ENCODE data around the gene C13orf42. TPM values are rescaled to one million over a fixed set of nuclear protein-coding genes. Genes with fewer than 3 reads are reported as not detected.
"Not testable (repeated sequence)": the region's sequence is repeated elsewhere in the genome, so short reads cannot be mapped to it uniquely, and the experiment has no call there.

Gene C13orf42
- total RNA-seq, 1 donor from 2014 or later = not detected

DNA sequence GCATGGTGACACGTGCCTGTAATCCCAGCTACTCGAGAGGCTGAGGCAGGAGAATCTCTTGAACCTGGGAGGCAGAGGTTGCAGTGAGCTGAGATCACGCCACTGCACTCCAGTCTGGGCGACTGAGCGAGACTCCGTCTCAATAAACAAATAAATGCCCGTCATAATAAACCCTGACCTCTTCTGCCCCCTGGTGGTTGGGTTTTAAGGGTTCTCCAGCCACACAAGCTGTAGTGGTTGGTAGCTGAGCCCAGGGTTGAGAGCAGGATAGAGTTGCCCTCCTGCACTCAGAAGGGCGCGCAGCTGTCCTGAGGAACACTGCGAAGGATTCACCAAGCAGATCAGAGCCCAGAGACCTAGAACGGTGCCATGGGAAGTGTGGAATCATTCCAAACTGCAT lies 9.8 kb upstream of the C13orf42 start:
- DNase-seq (ENCODE audit: low spot score) = not testable (repeated sequence)

DNA sequence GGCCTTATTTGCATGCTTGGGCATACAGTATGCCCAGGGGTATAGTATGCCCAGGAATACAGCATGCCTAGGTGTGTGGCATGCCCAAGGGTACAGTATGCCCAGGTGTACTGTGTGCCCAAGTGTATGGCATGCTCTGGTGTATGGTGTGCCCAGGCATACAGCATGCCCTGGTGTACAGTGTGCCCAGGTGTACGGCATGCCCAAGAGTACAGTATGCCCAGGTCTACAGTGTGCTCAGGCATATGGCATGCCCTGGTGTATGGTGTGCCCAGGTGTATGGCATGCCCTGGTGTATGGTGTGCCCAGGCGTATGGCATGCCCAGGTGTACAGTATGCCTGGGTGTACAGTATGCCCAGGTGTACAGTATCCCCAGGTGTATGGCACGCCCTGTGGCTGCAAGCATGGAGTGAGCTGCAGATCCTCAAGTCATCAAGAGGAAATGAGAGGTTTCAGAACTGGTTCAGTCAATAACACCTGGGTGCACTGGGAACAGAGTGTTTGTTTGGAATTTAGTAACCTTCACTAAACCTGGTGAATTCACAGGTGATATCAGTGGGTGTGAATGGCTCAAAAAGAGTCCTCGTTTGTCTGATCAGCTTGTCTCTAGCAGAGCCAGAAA lies 7.8 kb upstream of the C13orf42 start:
- no peak for DNase-seq (ENCODE audit: low spot score)

DNA sequence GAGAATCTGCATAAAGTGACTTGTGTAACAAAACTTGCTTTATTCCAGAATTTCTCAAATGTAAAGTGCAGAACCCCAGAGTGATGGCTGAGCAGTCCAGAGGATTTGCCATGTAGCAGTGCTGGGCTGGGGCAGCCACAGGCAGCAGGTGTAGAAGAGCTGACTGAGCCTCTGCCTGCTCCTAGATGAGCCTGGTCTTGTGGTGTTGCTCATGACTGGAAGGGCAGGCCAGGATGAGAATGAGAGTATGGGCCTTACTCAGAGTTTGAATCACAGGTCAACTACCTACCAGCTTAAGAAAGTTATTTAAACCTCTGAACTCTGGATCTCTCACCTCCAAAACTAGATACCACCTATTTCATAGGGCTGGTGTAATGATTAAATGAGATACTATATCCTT lies 2.9 kb upstream of the C13orf42 start:
- DNase-seq (ENCODE audit: low spot score) = no peak

DNA sequence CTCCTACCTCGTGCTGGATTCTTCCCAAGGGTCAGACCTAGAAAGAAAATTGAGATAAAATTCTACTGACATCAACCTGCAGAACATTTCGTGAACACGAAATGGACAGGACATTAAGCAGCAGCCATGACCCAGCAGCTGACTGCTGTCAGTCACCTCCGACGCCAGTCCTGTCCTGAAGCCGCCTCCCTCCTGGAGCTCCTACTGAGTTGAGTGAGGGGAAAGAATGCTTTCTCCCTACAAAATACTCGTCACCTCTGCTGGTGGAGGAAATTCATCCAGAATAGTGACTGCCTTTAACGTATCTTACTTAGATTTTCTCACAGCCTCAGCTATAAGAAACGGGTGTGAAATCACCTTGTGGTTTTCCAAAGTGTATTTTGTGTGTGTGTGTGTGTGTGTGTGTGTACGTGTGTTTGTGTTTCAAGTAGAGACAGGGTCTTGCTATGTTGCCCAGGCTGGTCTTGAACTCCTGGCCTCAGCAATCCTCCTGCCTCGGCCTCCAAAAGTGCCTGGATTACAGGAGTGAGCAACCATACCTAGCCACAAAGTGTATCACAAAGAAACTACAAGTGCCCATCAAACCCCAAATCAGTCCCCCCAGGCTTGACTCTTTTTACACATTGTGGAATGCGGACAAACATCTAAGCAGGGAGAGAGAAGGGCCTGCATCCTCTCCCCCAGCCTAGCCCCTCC lies 2.3 kb upstream of the C13orf42 start:
- DNase-seq (ENCODE audit: low spot score) = no peak

DNA sequence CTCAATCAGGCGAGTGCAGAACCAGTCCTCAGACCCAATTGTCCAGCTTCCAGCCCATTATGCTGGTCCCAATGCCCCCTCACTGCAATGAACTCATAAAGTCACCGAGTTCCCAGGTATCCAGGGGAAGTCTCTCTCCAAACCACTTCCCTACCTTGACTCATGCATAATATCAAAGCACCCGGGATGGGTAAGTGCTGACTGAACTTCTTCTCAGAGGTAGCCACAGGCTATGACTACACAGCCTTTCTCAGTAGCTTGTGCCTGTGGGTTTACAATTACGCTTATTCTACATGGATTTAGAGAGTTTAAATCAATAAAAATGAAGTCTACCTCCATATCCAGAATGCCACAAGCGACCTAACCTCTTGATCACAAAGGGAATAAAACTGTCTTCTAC lies 1.7 kb upstream of the C13orf42 start:
- no peak for DNase-seq (ENCODE audit: low spot score)

DNA sequence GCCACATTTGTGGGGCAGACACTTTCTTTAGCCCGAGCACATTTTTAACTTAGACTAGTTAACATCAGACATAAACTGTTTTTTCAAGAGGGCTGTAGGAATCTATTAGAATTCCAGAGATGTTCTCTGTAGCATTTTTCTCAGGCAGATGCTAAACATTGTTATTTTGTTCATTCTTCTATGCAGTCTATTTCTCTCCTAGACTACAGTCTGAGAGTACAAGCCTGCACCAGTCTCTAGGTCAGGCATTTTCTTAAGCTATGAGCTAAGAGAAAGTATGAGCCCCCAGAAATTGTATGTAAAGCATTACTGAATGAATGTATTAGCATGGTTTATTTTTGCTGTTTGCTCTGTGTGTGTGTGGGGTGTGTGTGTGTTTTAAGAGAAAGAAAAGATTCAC lies 923 bp upstream of the C13orf42 start:
- DNase-seq (ENCODE audit: low spot score) = no peak

DNA sequence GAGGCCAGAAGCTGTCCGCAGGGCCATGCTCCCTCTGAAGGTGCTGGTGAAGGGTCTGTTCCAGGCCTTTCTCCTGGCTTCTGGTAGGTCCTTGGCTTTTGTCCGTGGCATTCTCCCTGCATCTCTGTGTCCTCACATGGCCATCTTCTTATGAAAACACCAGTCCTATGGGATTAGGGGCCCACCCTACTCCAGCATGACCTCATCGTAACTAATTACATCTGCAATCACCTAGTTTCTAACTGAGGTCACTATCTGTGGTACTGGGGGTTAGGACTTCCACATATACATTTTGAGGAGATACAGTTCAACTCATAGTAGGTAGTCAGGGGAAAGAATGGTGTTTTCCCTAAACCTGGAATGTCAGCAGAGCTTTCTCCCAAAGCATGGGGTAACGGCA lies 3.1 kb downstream of the C13orf42 start:
- no peak for DNase-seq (ENCODE audit: low spot score)

DNA sequence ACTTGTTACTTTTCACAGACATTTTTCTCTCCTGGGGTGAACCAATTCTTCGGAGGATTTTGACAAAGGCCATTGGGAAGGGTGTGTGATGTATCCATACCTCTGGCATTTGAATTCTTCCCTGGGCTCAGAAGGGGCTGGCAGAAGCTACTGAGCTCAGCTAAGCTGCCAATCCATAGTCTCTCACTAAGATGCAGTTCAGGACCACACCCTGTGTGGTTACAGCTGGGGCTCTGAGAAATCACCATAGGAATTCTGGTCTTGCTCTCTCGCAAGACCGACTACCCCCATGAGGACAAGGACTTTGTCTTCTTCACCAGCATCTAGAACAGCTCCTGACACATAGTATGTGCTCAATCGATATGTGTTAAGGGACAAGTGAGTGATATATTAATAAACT lies 6.0 kb downstream of the C13orf42 start:
- DNase-seq (ENCODE audit: low spot score) = no peak

DNA sequence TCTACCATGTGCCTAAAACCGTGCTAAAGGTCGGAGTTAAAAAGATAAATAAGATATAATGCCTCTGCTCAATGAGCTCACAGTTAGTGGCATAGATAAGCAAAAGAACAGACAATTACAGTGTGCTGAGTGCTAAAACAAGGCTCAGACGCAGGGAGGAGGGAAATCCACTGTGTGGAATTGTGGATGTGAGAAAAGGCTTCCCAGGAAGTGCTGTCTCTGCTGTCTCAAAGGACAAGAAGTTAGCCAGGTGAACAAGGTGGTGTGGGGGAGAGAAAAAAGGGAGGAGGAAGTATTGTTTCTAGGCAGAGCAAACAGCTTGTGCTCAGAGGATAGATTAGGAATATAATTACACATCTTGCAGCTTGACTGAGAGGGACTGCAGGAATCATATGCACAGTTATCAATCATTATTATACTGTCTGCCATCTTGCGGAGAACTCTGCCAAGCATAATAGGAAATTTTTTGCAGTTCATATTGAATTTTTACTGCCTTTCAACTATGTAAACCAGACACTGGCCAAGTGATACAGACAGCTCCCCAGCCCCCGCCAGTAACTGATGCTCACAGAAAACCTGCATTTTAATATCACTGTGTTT lies 9.3 kb downstream of the C13orf42 start:
- no peak for DNase-seq (ENCODE audit: low spot score)

DNA sequence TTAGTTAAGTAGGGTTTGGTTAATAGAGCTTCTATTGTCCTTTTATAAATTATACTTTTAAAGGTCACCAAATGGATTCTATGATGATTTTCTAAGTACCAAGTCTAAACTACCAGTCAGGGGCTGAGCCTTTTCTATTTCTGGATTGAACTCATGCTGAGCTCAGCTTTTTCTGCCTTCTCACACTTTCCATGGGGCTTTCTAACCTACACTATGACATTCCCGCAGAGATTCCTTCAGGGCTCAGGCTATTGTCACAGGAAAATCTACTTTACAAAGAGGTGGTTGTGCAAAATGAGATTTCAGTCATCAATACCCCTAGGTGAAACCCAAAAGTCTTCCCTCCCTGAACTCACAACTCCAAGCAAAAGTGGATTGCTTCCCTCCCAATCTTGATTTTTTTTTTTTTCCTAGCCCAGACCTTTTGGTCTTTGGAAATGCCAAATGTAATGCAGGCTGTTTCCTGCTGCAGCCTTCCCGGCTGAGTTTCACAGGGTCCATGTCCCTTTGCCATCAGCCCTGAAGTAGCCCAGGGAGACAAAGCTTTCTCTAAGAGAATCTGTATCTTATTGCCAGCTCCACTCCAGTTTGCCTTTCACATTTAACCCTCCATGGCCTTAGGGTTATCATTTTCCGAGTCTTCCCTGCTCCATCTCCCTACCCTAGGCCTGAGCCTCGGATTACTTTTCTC lies 13.6 kb downstream of the C13orf42 start:
- no peak for DNase-seq (ENCODE audit: low spot score)

DNA sequence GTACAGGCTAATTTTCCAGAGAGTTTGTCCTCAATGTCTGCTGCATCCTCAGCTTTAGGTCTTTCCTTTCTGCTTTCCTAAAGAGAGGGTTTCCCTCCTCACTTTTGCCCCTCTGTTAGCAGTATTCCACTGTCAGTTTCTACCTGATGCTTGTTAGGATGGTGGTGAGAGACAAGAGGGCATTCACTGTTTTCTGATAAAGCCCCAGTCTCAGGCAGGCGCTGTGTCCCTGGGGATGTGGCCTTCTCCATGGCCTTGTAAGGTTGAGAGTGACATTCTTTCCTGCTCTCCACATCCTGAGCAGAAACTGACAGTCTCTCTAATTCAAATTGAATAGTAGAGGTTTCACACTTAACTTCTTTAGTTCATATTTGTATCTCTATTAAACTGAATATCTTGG lies 14.9 kb downstream of the C13orf42 start:
- DNase-seq (ENCODE audit: low spot score) = no peak

DNA sequence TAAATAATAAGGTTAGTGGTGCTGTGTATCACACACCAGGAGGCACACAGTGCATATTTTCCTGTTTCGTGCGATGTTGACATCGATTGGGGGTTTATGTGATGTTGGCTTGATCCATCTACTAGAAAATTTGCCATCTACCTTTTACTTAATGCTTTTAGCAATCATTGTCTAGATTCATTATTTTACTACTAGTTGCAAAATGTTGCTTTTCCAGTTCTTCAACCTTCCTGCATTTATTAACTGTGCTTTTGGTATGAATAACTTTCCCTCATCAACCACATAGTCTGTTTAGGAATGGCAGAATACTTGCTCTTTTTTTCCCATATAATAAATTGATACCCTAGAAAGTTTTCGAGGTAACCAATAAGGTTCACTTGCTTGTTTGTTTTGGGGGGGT lies 17.5 kb downstream of the C13orf42 start:
- no peak for DNase-seq (ENCODE audit: low spot score)

DNA sequence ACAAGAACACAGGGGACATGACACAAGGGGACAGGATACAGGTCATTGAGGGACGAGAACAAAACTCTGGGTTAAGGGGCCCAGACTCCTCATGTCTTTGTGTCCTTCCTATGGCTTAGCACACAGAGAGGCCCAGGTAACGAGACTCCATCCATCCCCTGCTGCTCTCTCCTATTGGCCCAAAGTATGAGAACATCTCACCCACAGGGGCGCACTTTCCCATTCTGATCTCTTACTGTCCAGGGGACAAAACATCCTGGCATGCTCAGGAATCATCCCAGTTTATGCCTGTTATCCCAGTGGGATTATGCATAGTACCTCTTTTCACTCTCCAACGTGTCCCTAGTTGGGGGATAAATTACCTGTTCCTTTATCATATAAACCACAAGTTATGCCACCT lies 19.2 kb downstream of the C13orf42 start:
- no peak for DNase-seq (ENCODE audit: low spot score)

DNA sequence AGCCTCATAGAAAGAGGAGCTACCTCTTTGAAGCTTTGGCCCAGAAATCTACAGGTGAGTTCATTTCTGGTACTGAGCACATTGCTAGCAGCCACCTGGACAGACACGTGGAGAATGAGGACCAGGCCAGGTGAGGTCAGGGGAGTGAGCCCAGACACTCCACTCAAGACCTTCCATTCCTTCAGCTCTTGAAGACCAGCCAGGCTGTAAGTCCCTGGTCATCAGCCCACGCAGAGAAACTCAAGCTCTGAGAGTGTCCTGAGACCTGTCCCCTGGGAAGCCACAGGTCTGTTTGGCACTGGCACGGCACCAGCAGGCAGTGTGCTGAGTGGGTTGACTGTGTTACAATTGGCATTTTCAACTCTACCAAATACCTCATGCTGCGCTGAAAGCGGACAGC lies 27.4 kb downstream of the C13orf42 start:
- no peak for DNase-seq (ENCODE audit: low spot score)

DNA sequence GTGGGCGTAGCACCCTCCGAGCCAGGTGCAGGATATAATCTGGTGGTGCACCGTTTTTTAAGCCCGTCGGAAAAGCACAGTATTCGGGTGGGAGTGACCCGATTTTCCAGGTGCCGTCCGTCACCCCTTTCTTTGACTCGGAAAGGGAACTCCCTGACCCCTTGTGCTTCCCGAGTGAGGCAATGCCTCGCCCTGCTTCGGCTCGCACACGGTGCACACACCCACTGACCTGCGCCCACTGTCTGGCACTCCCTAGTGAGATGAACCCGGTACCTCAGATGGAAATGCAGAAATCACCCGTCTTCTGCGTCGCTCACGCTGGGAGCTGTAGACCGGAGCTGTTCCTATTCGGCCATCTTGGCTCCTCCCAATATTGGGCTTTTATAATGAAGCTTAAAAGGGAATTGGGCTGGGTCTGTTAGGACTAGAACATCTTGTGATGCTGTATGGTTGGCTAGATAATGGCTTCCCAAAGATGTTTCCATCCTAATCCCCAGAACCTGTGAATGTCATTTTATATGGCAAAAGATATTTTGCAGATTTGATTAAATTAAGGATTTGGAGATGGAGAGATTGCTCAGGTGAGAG lies 30.5 kb downstream of the C13orf42 start:
- not testable (repeated sequence) for DNase-seq (ENCODE audit: low spot score)

DNA sequence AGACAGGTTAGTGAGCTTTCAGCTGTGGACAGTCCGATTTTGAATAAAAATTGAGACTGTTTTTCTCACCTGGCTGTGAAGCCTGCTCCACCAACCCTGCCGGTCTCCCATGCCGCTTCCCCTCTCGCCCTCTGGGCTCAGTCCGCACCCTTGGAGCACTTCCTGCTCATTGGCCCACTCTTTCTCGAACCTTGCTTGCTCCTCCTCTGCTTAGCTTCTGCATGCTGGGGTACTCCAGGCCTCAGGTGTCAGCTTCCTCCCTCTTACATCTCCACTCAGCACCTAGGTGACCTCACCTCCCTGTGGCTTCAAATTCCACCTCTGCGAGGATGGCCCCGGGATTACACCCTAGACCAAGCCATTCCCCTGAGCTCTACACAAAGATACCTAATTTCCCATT lies 39.6 kb downstream of the C13orf42 start:
- no peak for DNase-seq (ENCODE audit: low spot score)

DNA sequence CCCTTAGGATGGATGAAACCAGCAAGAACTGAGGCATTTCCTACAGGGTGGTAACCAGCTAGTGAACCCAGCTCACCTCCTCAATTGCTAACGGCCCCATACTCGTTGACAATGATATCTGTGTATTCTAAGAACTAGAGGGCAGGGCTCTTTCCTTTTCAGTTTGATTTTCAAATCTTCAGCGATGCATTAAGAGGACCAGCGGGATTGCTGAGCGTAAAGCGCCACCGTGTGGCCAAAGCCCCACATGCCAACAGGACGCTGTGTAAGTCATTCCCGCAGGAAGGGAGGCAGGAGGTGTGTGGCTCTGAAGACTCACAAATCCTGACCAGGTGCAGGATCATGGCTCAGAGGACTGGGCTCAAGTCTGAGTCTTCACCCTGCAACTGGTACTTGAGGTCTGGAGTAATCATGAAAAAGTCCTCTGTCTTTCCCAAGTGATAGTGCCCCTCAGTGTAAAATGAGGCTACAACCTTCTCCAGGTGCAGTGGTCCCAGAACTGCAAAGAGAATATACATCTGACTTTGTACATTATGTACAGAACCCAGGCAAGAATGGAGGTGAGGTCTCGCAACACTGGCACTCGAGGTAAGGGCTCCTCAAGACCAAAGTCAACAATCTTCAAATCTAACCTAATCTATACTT lies 40.9 kb downstream of the C13orf42 start:
- DNase-seq (ENCODE audit: low spot score) = peak; percentile 82

DNA sequence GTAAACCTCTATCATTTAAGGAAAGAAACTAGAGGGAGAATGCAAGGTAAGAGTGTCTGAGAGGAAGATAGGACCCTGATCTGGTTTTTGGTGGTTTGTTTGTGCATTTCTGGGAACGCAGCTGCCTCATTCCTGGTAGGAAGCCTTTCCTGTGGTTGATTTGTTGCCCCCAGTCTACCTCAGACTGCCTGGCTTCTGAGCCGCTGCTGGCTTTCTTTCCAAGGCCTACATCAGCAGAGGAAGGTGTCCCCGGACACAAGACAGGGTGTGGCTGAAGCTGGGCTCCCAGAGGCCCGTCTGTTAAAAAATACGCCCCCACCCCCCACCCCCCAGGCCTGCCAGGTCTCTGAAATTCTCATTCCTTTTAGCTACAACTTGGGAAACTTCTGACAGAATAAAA lies 42.6 kb downstream of the C13orf42 start:
- no peak for DNase-seq (ENCODE audit: low spot score)

DNA sequence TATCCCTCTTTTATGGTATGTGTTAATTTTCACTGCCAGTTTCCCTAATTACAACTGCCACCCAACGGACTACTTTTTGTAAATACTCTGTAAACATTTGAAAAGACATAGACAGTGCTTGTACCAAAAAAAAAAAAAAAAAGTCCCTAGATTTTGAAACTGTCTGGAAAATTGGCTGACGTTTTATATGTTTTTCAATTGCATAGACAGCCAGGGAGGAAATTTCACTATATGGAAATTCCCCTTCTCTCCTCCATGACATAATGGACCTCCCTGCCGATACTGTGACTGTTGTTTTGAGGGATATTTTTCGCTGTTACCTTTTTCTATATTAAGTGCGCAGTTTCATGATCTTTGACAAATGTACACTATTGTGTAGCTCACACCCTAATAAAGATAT lies 43.4 kb downstream of the C13orf42 start:
- no peak for DNase-seq (ENCODE audit: low spot score)

DNA sequence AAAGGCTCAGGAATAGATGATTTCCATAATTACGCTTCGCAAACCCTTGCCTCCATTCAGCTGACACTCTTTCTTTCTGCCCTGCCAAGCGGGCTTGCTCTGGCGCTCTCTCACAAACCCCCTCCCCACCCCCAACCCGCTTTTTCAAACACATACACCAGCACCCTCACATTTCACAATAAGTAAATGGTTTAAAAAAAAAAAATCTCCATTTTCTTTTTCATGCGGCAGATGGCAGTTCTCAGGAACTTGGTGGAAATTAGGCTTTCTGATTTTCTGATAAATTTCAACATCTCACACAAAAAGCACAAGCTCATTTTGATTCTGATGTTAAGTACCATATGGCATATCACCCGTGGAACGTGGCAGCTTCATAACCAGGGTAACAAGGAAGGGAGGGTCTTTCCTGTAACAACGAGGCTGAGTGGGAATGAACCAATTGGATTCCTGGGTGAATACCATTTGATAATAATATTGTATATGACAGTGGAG lies 43.8 kb downstream of the C13orf42 start:
- no peak for DNase-seq (ENCODE audit: low spot score)

DNA sequence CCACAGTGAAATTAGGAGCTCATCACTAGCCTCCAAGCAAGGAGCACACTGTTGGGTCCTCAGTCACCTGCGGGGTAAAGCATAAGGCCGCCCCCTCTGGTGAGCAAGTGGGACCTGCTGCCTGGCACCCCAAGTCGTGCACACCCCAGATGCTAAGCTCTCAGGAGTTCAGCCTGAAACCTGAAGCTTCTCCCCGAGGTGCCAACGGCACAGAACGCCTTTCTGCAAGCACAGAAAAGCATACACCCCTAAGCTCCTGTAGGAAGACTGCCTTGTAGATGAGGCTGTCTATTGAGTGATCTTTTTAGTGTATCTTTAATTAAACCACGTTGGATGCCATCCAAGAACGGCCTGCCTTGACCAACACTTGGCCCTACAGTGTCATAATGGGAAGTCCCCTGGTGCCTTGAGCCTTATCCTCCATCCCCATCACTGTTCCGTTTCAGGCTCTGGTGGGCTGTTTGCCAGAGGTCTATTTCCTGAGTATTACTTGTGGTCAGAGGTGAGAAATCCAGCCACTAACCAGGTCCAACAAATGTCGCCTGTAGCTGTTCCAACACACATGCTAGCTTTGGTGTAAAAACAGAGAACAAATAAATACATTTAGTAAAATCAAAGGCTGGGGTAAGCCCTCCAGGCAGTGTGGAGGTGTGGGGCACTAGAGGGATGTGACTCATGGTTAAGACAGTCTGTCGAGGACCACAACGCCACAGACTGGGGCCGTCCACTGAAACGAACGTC lies 44.8 kb downstream of the C13orf42 start:
- DNase-seq (ENCODE audit: low spot score) = no peak

All from mucosa of gallbladder (tissue), 1 donor.